ENCODE data around the gene MUC6.

- TF ChIP-seq CTCF (IDR thresholded peaks at IDR 0.05) (no peak), POLR2A (IDR thresholded peaks at IDR 0.05) (no peak)
Observed at GRCh38 chr11:1042626-1043562, 6.4 kb upstream of the MUC6 start.

All from uterus (tissue), 2 donors.